Muscle layer of duodenum (tissue), 2 donors: ENCODE data around the gene PKNOX2.

Experiments used
- H3K27ac ChIP-seq: one replicate; pipeline ENCODE4 v1.7.0; 2013; ENCODE audit warnings: mild to moderate bottlenecking, low read length
- H3K27me3 ChIP-seq: one replicate; pipeline ENCODE4 v1.7.0; 2013; ENCODE audit warnings: low read depth, mild to moderate bottlenecking, control low read depth, low read length
- H3K36me3 ChIP-seq, 2 donors: one replicate each; pipeline ENCODE4 v1.7.0; 2013; ENCODE audit warnings: low read length in 2 of 2, control low read depth in 1 of 2, mild to moderate bottlenecking in 1 of 2; ENCODE audit not compliant: insufficient read depth in 2 of 2, control insufficient read depth in 1 of 2
- H3K4me1 ChIP-seq, 2 donors: one replicate each; pipeline ENCODE4 v1.7.0; 2013; ENCODE audit warnings: low read length in 2 of 2, mild to moderate bottlenecking in 2 of 2, control low read depth in 1 of 2, moderate library complexity in 1 of 2; ENCODE audit not compliant: insufficient read depth in 2 of 2, control insufficient read depth in 1 of 2
- H3K4me3 ChIP-seq, 2 donors: one replicate each; pipeline ENCODE4 v1.7.0; 2013; ENCODE audit warnings: low read length in 2 of 2, low read depth in 1 of 2, mild to moderate bottlenecking in 1 of 2
- H3K9me3 ChIP-seq, 2 donors: one replicate each; pipeline ENCODE4 v1.7.0; 2013; ENCODE audit warnings: low read length in 2 of 2, control low read depth in 1 of 2, mild to moderate bottlenecking in 1 of 2; ENCODE audit not compliant: control insufficient read depth in 1 of 2
- donor health status: healthy.

The PKNOX2 gene

GRCh38 chr11:125226706-125227105 is 62.2 kb downstream of the PKNOX2 start:
- Histone ChIP-seq H3K27me3 (no peaks in the 10 kb centered on the region), H3K4me1 (peaks cover 0 to 4% of the 10 kb centered on the region in 2 donors), H3K27ac (no peak overlapping the region), H3K9me3 (no peaks in the 10 kb centered on the region), H3K4me3 (no peak overlapping the region), H3K36me3 (no peaks in the 10 kb centered on the region)

- no peaks in the 10 kb centered on the region for H3K9me3 ChIP-seq
- H3K27me3 ChIP-seq, result no peaks in the 10 kb centered on the region
- peaks cover 0 to 4% of the 10 kb centered on the region in 2 donors for H3K4me1 ChIP-seq
- no peak overlapping the region for H3K27ac ChIP-seq
- H3K4me3 ChIP-seq, result no peak overlapping the region
- no peaks in the 10 kb centered on the region for H3K36me3 ChIP-seq
Measured at GRCh38 chr11:125227151-125227550, 62.6 kb downstream of the PKNOX2 start.

GRCh38 chr11:125228445-125228844 is 63.9 kb downstream of the PKNOX2 start:
- Histone ChIP-seq H3K4me3 (no peak overlapping the region), H3K4me1 (peaks cover 0 to 4% of the 10 kb centered on the region in 2 donors), H3K27me3 (no peaks in the 10 kb centered on the region), H3K27ac (no peak overlapping the region), H3K9me3 (no peaks in the 10 kb centered on the region), H3K36me3 (no peaks in the 10 kb centered on the region)

DNA sequence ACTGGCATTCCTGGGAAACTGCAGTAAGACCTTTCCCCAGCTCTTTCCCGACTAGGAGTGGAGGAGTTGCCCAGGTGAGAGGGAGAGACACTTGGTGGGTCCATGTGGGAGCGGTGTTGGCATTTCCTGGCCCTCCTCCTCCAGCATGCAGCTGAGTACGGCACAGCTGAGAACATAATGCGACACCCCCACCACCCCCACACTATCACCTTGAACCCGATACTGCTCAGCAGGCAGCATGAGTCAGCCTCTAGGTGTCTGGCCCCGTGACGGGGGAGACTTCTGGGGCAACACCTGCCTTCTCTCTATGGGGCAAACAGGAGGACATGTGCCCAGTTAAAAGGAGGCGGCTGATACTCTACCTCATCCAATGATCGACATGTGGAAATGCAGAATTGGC is 64.4 kb downstream of the PKNOX2 start:
- Histone ChIP-seq H3K36me3 (no peaks in the 10 kb centered on the region), H3K4me3 (no peak overlapping the region), H3K9me3 (no peaks in the 10 kb centered on the region), H3K27me3 (no peaks in the 10 kb centered on the region), H3K4me1 (peaks cover 0 to 3% of the 10 kb centered on the region in 2 donors), H3K27ac (no peak overlapping the region)

- no peak overlapping the region for H3K4me3 ChIP-seq
- H3K36me3 ChIP-seq, result no peaks in the 10 kb centered on the region
- no peaks in the 10 kb centered on the region for H3K27me3 ChIP-seq
- H3K9me3 ChIP-seq, result no peaks in the 10 kb centered on the region
- no peak overlapping the region for H3K27ac ChIP-seq
- no peaks in the 10 kb centered on the region for H3K4me1 ChIP-seq
Measured at GRCh38 chr11:125229916-125230315, 65.4 kb downstream of the PKNOX2 start.

DNA sequence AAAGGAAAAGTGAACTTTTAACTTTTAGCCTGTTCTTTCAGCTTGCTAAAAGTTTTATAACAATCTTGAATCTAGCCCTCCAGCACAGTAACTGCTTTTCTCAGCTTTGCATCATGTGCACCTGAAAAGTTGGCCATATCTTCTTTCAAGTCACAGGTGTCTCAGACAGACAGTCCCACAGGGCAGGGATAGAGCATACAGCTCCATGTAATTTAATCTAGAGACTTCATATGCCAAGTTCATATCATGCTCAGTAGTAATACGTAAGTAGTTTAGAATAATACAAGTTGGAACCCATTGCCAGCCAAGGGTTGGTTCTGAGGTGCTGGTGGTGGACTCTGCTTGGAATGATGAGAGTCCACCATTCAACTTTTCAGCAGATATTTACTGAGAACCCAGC is 68.6 kb downstream of the PKNOX2 start:
- Histone ChIP-seq H3K4me3 (no peak overlapping the region), H3K4me1 (no peaks in the 10 kb centered on the region), H3K9me3 (peaks cover 0 to 7% of the 10 kb centered on the region in 2 donors), H3K27ac (no peak overlapping the region), H3K36me3 (no peaks in the 10 kb centered on the region), H3K27me3 (no peaks in the 10 kb centered on the region)

GRCh38 chr11:125233736-125234275 is 69.3 kb downstream of the PKNOX2 start:
- no peak overlapping the region for H3K4me3 ChIP-seq
- H3K36me3 ChIP-seq, result no peaks in the 10 kb centered on the region
- H3K9me3 ChIP-seq, result peaks cover 0 to 7% of the 10 kb centered on the region in 2 donors
- H3K27ac ChIP-seq, result no peak overlapping the region
- H3K27me3 ChIP-seq, result no peaks in the 10 kb centered on the region
- no peaks in the 10 kb centered on the region for H3K4me1 ChIP-seq

DNA sequence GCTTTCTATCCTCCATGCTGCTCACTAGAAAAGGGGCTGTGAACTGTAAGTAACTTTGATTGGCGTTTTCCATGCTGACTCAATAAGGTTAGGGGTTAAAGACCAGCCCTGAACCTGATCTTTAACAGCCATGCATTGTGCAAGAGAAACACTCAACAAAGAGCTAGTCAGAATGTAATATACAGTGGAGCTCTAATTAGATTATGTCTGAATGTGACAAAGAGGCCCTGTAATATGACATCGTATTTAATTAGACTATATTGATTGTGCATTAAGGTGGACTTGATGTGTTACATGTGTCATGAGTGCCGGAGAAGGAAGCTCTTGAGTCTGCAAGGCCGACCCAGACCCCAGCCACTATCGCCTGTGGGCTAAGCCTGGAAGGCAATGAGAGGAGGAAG is 70.5 kb downstream of the PKNOX2 start:
- H3K4me1 ChIP-seq, result no peaks in the 10 kb centered on the region
- H3K27ac ChIP-seq, result no peak overlapping the region

DNA sequence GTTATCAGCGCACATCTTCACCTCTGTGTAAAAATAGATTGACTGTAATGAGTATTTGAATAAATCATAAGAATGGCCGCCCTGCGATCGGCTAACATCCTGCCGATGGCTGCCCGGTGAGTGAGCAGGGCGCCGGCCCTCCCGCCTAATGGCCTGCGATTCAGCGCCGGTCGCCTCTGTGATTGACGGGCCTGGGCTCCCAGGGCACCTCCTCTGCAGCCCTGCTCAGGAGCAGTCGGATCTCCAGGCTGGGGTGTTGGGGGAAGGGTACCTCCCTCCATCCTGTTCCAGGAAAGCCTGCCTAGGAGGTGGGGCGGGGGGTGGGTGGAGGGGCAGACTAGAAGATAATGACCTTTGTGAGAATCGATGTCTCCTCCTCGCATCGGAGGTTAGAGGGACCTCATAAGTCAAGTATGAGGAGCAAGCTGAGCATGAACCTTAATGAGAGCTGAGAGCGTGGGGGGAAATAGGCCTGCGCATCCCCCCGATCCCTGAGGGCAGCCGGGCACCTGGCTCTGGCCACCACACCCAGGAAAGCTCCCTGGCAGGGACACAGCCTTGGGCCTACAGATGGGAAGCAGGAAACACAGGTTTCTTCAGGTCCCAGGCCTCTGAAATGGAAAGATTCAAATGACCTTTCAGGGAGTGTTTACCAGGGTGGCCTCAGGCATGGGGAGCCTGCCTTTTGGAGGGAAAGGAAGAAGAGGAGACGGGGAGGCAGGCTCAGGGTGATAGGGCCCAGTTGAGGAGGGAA is 71.7 kb downstream of the PKNOX2 start:
- H3K27me3 ChIP-seq, result no peaks in the 10 kb centered on the region
- H3K27ac ChIP-seq, result no peak overlapping the region
- H3K4me3 ChIP-seq, result no peak overlapping the region
- peaks cover 0 to 7% of the 10 kb centered on the region in 2 donors for H3K9me3 ChIP-seq
- H3K36me3 ChIP-seq, result no peaks in the 10 kb centered on the region
- H3K4me1 ChIP-seq, result no peaks in the 10 kb centered on the region

More for the DNA sequence above, 70.5 kb downstream of the PKNOX2 start:
- Histone ChIP-seq H3K36me3 (no peaks in the 10 kb centered on the region), H3K27me3 (no peaks in the 10 kb centered on the region), H3K9me3 (peaks cover 0 to 7% of the 10 kb centered on the region in 2 donors), H3K4me3 (no peak overlapping the region)

DNA sequence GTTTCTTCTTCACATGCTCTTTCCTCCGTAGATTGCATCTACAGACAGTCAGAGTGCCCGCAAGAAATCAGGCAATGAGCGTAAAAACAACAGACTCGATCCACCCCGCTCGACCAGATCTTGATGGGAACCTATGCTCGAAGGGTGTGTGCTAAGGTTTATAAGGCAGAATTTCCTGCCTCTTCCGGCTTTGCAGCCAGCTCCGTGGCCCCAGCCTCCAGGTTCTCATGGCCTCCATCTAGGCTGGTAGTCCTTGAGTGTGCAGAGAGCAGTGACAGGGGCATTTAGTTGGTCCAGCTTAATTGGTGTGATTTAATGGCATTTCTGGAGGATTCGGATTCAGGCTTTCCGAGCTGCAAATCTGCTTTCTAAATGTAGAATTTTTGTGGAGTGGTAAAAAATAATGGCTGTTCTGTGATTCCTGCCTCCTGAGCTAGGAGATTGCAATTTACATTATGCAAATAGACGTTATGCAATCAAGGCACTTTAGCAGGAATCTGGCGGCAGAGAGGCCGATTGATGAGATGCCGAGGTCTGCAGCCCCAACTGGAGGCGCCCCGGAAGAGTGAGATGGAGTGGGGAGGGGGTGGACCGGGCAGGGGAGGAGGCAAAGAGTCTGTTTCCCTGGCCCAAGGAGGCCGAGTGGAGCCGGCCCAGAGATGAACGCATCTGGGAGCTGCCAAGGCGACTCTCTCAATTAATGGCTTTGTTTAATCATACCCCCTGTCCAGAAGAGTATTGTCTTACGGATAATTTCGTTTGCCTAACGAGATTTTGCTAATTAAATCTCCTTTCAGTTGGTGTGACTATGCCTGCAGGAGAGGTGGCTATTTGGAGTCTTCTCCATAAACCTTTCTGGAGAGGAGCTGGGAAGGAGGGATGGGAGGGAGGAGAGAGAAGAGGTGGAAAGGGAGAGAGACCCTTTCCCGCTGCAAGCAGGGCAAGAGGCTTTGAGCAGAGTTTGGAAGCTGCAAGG is 75.3 kb downstream of the PKNOX2 start:
- H3K27me3 ChIP-seq, result no peaks in the 10 kb centered on the region
- no peak overlapping the region for H3K4me3 ChIP-seq

DNA sequence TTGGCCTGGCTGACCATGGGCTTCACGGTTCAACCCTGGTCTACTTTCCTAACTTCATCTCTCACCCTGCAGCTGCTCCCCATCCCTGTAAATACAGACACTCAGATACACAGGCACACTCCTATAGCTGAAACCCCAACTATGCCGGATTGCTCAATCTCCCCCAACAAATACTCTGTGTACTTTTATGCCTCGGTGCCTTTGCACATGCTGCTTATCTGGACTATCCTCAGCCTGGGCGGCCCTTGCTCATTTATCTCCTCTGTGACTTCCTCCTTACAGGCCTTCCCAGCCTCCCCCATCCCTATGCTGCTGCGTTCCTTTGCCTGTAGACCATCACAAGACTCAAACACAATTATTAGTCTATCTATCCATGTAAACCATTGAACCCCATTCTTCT is 76.6 kb downstream of the PKNOX2 start:
- Histone ChIP-seq H3K4me3 (no peak overlapping the region), H3K36me3 (no peaks in the 10 kb centered on the region), H3K27ac (no peak overlapping the region), H3K27me3 (no peaks in the 10 kb centered on the region), H3K9me3 (peaks cover 0 to 7% of the 10 kb centered on the region in 2 donors), H3K4me1 (no peaks in the 10 kb centered on the region)

More for the DNA sequence above, 75.3 kb downstream of the PKNOX2 start:
- Histone ChIP-seq H3K4me1 (no peaks in the 10 kb centered on the region), H3K36me3 (no peaks in the 10 kb centered on the region), H3K9me3 (peaks cover 0 to 7% of the 10 kb centered on the region in 2 donors), H3K27ac (no peak overlapping the region)
